Activated T-helper 1 cell treated with Interleukin-2 at 50 U/mL for 16 hours (primary cell): Measurements from ENCODE around the gene ULK2.
"Not testable (repeated sequence)": the region's sequence is repeated elsewhere in the genome, so short reads cannot be mapped to it uniquely, and the experiment has no call there.

ENCODE experiments used
- DNase-seq: peaks from one replicate; pipeline ENCODE4 v3.0.0-alpha.2; 2020; ENCODE audit warnings: low read depth

ULK2 gene

DNA sequence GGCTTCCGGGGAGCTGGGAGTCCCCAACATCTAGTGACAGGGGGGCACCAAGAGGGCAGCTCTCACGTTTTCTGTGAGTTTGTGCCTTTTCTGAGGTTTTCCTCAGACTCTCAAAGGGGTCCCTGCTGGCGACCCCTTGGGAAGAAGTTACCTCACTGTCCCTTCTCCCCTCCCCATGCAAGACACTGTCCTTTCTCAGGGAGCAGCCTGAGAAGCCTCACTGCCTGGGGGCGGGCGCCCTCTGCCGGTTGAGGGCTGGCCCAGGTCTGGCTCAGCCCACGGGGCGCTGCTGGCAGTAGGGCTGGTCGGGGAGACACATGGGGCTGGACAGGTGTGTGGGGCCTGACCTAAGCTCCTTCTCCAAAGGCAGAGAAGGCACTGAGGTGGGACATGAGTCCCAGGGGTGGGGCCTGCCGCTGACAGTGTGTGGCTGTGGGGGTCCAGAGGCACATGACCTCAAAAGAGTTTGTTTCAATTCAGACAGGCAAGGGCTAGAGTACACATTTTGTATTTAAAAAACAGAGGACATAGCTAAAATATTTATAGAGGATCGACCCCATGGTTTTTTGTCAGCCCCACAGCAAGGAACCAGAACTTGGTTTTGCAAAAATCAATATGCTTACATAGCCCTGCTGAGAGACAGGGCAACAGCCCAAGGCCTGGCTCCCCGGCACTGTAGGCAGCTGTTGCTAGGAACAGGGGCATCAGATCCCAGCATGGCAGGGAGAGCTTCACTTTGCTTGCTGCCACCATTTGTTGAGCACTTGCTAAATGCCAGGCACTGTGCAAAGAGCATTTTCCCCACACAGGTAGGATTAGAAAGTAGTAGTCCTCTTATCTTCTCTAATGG is 101.1 kb downstream of the ULK2 start:
- peak; percentile 68 for DNase-seq

DNA sequence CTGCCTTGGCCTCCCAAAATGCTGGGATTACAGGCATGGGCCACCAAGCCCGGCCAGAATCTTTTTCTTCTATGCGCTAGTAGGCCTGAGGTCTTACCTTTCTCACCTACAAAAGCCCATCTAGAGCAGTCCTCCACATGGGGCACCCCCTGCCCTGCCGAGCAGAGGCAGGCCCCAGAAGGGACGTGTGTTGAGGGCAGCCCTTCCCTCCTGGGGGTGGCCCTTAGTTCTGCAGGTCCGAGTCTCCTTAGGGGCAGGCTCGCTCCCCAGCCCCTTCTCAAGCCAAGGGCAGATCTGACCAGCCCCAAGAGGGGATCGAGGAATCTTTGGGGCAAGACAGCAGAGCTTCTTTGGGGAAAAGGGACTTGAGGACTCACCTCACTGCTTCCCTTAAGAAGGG is 101.7 kb downstream of the ULK2 start:
- no peak for DNase-seq

DNA sequence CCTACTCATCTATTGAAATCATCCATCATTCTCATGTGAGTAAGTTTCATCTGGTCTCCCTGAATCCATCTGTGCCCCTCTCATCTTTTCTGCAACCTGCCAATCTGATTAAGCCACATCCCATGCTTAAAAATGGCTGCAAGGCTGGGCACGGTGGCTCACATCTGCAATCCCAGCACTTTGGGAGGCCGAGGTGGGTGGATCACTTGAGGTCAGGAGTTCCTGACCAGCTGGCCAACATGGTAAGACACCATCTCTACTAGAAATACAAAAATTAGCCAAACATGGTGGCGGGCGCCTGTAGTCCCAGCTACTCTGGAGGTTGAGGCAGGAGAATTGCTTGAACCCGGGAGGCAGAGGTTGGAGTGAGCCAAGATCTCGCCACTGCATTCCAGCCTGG is 103.7 kb downstream of the ULK2 start:
- DNase-seq: not testable (repeated sequence)

DNA sequence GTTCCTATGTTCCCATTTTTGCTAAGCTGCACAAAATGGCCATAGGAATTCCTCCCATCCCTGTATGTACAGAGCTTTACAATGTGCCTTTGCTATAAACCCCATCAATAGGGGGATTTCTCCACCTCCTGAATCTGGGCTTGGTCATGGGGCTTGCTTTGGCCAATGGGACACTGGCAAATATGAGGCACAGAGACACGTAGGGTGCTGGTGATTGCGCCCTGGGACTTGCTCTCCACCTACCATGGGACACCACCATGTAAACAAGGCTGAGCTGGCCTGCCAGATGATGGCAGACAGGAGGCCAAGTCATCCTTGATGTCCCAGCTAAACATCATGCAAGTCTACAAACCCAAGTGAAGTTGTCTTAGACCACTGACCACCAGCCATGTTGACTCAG is 104.3 kb downstream of the ULK2 start:
- DNase-seq: no peak

DNA sequence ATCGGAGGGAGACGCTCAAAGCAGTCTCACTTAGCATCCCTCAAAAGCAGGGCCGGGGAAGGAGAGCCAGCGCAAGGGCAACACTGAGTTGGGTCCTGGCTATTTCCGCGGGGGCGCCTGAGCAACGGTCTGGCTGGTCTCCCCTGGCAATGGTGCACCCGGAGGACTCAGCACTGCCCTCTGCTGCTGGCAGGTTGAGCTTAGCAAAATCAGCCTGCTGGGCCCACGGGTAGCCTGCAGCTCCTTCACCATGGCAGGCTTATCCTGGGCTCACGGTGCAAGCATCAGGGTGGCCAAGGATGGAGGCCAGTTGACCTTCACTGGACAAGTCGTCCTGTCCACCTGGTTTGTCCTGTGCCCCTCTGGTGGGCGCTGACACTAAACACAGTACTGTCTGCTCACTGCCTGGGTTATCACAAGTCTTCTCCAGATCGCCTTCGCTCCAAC is 105.2 kb downstream of the ULK2 start:
- DNase-seq: peak; percentile 46

DNA sequence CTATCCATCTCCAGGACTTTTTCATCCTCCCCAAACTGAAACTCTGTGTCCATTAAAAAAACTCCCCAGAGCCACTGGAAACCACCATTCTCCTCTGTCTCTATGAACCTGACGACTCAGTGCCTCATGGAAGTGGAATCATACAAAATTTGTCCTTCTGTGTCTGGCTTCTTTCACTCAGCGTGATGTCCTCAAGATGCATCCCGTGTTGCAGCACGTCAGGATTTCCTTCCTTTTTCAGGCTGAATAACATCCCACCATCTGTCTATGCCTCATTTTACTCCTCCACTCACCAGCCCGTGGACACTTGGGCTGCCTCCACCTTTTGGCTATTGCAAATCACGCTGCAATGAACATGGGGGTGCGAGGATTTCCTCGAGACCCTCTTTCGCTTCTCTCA is 107.0 kb downstream of the ULK2 start:
- DNase-seq: no peak

DNA sequence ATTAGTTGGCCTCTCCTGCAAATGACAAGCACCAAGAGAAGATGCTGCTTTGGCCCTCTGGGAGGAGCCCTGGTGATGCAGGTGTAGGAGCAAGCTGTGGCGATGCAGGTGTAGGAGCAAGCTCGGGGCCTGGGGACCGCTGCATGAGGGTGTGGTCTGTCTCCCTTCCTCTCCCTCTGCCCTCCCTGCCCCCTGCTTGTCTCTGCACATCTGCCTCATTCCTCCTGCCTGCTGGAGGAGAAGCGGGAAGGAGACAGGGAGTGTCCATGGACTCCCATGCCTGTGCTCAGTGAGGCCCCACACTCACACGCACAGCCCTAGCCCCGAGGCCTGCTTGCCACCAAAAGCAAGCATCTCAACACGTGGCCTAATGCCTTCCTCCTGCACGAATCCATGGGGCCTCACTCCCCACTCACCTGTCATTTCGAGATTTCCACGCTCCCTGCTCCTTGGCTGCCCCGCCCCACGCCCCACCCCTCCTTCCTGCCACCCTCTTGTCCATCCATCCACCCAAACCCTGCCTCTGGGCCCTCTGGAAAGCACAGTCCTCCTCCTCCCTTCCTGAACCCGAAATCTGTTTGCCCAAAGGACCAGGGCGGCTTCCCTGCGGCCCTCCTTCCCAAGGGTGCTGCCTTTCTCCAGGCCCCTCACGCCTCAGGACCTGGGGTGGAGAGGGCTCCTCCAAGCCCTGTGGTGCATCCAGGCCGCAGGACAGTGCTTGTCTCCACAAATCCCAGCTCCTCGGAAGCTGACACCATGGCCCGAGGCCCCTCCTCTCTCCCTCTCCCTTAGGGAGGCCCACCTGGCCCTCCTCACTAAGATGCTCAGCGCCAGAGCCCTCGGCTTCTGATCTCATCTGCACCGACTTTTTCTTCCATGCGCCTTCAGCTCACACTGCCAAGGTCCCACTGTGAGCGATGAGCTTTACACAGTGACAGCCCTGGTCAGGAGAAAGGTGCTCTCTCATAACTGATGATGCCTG is 107.9 kb downstream of the ULK2 start:
- DNase-seq: no peak

DNA sequence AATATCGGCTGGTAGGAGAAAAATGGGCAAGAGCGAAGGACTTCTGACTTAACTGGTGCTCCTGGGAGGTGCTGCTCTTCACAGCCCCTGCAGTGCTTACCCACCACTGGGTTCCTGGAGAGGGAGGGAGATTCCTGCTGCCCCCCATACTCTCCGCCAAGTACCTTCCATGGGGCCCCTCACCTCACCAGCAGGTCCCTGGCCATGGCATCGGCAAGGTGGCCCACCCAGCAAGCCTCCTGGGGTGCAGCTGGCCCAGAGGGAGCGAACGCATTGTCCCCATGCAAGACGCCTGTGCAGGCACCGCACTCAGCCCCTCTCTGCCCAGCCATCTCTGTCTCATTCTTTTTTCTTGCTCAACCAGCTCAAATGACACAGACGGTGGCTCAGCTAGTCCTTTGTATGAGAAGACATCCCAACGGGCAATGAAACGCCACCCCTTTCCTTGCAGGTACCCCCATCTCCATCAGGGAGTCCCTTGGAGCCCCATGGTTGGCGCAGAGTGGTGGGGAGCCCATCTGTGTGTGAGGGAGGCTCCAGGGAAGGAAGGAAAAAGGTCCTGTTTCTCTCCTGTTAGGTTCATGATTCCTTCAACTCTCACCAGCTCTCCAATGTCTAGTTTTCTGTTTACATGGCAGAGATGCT is 110.1 kb downstream of the ULK2 start:
- no peak for DNase-seq

DNA sequence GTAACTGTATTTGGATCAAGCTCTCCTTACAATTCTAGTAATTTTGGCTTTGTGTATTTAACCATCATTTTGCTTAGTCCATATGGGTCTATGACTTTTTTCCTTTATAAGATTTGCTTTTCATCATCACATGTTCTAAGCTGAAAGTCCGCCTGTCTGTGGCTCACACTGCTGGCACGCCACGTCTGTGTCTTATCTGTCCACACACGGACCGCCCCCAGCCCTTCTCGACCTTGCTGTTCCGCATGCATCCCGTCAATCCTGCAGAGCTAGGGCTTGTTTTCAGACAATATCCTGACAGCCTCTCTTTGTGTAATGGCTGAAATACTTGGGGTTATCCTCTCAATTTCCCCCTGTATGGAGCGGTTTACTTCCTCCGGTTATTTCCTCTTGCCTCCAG is 111.2 kb downstream of the ULK2 start:
- no peak for DNase-seq

DNA sequence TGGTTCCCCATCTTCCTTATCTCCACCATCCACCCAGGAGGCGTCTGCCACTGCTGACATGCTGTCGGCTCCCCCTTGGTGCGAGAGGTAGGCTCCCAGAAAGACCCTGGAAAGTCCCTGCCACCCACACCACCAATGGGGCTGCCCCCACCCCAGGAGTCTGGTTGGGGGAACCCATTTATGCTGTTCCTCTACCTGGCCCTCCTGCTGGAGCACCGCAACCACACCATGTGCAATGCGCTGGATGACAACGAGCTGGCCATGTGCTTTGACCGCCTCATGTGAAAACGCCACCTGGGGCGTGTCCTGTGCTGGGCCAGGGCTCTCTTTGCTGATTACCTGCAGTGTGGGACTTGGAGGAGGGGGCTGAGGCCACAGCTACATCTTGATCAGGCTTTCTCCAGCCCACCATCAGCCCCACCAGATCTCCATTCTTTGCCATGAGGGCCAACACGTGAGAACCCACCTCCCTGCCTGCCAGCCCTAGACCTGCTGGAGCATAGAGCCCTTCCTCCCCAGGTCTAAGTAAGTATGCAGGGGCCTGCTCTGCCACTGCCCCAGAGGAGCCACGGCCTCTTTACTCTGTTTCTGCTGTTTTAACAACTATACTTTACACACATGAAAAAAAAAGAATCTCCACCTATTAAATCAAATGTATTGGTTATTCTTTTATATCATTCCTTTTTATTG is 111.8 kb downstream of the ULK2 start:
- no peak for DNase-seq

DNA sequence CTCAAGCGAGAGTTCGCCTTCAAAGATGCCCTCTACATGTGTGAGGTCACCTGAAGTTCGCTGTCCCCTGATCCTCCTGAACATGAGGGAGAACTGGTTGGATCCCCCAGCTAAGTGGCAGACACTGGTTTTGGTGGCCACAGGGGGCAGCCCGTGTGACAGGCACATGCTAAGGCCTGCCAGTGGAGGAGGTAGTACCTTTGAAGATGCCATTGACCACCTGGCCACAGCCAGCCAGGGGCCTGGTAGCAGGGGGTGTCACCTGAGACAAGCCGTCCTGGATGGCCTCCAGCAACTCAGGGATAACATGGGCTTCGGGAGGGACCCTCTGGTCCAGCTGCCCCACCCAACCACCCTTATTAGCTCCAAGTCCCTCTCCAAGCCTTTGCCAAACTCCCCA is 112.3 kb downstream of the ULK2 start:
- DNase-seq: no peak

DNA sequence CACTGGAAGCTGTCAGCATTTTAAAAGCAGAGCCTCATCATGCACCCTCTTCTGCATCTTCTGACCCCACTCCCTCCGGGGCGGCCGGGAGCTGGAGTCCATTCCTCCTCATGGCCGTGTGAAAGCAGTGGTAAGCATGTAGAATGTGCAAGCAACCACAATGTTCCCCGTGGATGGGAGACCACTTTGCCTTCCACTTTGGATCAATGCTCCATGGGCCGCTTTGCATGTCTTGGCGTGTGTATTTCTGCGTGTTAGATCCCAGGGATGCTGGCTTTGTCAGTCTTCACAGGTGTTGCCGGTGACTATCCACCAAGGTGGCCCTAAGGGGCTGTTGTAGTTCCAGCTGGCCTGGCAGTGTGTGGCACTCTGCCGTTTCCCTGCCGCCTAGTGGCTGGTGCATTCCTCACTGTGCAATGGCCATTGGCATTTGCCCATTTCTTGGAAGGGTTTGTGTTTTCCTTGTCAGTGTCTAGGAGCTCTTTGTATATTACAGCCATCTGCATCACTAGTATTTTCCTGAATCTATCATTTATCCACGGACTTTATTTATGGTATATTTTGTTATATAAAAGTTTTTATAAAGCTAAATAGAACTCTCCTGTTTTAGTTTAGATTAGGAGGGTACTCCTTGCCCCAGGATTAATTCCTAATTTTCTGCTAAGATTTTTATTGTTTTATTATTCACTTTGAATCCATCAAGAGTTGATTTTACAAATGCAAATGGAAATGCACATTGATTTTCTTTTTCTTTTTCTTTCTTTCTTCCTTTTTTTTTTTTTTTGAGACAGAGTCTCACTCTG is 113.9 kb downstream of the ULK2 start:
- DNase-seq: no peak

DNA sequence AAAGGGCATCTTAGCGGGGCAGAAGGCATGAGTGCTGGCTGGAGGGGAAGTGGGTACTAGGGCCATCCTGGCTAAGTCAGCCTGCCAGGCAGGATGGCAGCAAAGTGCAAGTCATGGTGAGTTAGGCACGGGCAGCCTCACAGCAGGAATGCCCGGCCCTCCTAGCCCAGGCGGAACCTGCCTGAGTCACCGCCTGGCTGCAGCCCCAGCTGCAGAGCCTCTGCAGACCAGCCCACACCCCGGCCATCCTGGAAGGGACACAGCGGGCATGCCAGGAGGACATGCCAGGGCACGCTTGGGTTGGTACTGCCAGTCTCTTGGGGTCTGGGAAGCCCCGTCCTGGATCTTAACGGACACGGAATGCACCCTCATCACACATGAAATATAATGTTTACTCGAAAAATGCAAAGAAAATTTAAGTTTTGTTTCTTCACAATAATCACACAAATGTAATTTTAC is 114.7 kb downstream of the ULK2 start:
- DNase-seq: no peak

DNA sequence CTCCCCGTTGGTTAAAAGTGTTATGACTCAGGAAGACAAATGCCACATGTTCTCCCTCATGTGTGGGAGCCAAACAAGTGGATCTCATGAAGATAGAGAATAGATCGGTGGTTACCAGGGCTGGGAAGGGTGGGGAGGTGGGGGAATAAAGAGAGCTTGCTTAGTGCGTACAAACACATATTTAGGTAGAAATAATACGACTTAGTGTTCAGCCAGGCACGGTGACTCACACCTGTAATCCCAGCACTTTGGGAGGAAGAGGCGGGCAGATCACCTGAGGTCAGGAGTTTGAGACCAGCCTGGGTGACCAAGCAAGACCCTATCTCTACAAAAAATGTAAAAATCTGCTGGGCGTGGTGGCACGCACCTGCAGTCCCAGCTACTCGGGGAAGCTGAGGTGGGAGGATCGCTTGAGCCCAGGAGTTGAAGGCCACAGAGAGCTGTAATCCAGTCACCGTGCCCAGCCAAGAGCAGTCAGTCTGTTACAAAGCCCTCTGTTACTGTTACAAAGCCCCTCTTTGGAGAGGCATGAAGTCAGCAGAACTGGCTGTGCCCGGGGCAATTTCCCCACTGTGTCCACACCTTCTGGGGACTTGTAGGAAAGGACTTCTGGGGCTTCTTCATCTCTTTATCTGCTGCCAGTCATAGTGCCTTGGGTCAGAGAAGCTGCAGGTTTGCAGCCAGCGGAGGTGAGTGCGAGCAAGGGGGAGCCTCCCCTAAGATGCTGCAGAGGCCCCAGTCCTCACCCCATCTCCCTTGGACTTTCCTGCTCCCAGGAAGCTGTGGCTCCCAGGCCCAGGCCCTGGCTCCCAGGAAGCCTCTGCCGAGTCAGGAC is 115.3 kb downstream of the ULK2 start:
- no peak for DNase-seq

DNA sequence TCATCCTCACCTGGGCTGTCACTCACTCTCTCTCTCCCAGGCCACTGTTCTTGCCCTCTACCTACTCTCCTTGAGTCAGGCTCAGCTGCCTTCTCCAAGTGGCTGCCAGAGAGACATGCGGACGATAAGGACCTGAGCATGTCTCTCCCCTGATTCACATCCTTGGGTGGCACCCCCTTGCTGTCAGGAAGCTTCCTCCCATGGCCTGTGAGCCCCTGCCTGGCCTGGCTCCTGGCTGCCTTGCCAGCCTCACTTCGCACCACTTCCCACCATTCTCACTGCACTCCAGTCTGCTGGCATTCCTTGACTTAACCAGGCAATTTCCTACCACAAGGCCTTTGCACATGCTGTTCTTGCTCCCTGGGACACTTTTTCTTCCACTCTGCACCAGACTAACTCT is 116.9 kb downstream of the ULK2 start:
- no peak for DNase-seq

DNA sequence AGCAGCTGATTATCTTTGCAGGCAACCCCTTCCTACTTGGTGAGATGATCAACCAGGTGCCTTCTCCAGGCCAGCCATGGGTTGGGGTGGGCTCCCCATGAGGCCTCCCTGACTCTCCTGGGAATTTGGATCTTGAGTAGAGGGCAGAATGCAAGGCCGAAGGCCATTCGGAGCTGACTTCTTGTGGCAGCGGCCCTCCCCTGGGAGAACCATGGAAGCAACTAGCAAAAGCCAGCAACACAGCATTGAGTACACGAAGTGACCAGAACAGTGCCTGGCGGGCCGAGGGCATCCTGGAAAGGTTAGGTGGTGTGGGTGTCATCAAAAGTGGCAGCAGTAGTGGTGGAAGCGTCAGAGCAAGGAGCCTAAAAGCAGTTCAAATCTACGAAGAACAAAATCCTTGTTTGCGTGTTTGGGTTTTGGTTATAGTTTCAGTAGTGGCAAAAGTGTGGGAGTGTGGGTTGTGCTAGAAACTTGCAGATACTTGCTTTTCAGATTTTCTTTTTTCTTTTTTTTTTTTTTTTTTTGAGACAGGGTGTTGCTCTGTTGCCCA is 117.6 kb downstream of the ULK2 start:
- DNase-seq: no peak

DNA sequence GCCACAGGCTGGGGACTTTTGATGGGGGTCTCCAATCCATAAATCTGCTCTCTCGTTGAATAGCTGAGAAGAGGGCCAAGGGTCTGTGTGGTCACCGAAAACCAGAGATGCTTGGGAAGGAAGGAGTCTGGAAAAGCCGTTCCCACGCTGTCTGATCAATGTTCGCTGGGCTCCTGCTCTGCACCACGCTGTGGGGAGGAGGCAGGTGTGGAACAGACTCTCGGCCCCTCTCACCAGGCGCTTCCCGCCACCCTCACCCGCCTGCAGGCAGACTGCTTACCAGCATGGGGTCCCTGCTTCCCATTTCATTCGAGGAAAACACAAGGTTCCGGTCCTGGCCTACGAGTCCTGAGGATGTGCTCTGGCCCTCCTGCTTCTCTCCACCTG is 118.9 kb downstream of the ULK2 start:
- DNase-seq: no peak

DNA sequence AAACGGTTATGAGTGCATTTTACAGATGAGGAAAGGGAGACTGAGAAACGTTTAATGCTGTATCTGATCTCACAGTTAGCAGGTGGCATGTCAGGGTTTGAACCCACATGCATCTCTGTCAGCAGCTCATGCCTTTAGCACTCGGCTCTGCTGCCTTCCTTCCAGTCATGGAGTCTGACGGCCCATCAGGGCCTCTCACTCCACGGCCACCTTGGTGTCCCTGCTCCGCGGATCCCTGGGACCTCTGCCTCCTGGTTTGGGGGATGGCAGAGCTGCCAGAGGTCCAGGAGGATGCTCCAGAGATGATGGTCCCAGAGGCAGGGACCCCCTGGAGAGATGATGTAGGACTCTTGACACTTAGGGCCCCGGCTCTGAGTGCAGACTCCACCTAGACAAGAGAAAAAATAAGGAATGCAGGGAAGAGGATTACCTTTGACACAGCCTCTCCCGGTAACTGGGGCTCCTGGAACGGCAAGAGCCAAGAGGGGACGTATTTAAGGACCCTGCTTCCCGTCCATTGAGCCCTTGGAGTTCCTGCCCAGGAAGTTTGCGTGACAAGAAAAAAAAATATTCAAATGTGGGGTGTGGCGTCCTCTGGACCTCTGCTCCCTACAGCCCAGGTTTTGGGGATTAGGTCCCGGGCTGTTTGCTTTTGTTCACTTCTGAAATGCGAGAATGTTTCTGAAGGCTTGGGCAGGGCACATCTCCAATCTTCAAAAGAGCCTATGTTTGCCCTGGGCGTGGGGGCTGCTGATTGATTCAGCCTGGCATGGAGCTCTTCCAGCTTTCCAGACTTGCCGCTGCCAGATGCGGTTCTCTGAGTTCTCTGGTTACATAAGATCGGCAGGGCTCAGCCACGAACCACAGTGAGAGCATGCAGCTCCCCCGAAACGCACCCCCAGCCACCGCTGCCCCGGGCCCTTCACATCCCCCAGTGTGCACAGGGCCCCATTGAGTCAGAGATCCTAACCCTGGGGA is 119.6 kb downstream of the ULK2 start, which contains the start of gene ALDH3A1:
Gene ALDH3A1 (minus strand): TSS at position 470 of the 978 bp plus-strand sequence. CDS start 3,169 bp downstream, outside the sequence.
- DNase-seq: no peak
